GM18909 (cell line): Measurements from ENCODE around the gene MROH8.

Source experiments
- ATAC-seq: cut with Tn5 transposase; IDR thresholded peaks from one replicate; pipeline ENCODE4 v1.9.1; 2021; ENCODE audit warnings: mild to moderate bottlenecking; ENCODE audit not compliant: unreplicated experiment, poor library complexity

The MROH8 gene

GRCh38 chr20:37200926-37201826 lies 21.8 kb upstream of the MROH8 start:
- no peak for ATAC-seq

DNA sequence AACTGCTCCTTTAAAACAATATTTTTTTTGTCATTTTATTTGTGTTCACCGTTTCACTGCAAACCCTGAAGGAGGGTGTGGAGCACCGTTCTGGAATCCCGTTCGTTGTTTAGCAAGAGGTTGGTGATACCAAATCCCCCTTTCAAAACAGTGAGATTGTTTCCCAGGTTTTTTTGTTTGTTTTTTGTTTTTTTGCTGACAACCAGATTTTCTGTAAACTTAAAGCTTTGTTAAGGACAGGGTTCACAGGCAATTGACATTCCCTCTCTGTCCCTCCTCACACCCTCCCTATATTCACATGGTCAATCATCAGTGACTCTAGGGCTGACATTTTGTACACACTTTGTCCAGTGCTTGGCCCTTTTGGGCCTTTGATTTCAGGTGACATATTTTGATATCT lies 21.0 kb upstream of the MROH8 start:
- ATAC-seq: no peak

- no peak for ATAC-seq
These were observed 19.7 kb upstream of the MROH8 start for GRCh38 chr20:37198932-37199660.

DNA sequence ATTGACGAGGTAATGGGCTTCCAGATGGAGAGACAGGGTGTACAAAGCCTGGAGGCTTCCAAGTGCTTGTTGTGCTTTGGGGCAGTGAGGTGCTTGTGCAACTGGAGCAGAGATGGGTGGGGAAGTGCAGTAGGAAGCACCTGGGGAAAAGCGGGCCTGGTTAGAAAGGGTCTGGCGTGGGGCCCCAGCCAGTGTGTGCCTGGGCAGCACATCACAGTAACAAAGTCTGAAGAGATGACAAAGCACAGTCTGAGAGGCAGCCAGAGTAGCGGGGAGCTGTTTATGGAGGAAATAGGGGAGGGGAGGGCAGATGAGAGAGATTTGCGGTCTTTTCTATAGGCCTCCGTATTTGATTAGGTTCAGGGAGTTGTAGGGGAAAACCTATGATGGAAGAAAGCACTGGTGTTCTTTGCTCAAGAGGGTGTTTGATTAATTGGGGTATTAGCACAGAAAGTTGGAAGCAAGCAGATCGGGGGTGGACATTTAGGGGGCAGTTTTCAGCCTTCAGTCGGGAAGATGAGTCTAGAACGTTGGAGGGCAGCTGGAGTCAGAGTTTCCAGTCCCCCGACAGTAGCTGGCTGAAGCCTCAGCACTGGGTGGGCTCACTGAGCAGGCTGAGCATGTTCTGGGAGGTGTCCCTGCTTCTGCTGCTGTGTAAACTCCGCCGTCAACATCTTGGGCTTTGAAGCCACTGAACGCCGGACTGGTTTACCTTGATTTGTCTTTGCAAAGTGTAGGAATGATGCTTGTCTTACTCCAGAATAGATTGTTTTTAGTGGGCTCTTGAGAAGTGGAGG lies 15.5 kb upstream of the MROH8 start:
- ATAC-seq: no peak

GRCh38 chr20:37193821-37194220 lies 14.5 kb upstream of the MROH8 start:
- ATAC-seq: no peak

GRCh38 chr20:37193226-37193625 lies 13.9 kb upstream of the MROH8 start:
- ATAC-seq: no peak

DNA sequence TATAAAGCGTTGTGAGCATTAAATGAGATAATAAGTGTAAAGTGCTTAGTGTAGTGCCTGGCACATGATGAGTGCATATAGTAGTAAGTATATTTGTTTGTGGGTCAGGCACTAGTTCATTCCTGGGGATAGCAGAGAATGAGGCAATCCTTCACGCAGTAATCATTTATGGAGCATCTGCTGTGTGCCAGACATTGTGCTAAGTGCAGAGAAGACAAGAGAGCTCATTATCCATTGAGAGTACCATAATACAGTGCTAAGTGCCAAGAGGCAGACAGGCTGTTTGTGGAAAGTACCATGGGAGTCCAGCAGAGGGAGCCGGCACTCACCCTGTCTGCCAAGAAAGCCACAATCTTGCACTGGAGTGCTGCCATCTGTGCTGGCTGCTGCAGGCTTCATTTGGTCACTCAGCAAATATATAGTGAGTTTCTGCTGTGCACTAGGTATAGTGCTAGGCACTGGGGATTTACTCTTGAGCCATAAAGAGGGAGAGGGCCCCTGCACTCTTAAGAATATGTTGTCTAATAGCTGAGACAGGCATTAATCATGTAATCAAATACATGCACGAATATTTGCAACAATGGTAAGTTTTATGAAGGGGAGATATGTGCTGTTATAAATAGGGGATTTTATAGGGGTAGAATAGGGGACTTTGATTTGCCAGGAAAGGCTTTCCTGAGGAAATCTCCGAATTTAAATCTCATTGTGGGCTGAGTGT lies 12.9 kb upstream of the MROH8 start:
- ATAC-seq: peak; percentile 52

GRCh38 chr20:37190354-37191112 lies 11.2 kb upstream of the MROH8 start:
- no peak for ATAC-seq

- no peak for ATAC-seq
These were observed 10.2 kb upstream of the MROH8 start for GRCh38 chr20:37189416-37190016.

GRCh38 chr20:37188787-37189186 lies 9.4 kb upstream of the MROH8 start:
- ATAC-seq: no peak

- ATAC-seq: no peak
These were observed 6.3 kb upstream of the MROH8 start for GRCh38 chr20:37185686-37186085.

DNA sequence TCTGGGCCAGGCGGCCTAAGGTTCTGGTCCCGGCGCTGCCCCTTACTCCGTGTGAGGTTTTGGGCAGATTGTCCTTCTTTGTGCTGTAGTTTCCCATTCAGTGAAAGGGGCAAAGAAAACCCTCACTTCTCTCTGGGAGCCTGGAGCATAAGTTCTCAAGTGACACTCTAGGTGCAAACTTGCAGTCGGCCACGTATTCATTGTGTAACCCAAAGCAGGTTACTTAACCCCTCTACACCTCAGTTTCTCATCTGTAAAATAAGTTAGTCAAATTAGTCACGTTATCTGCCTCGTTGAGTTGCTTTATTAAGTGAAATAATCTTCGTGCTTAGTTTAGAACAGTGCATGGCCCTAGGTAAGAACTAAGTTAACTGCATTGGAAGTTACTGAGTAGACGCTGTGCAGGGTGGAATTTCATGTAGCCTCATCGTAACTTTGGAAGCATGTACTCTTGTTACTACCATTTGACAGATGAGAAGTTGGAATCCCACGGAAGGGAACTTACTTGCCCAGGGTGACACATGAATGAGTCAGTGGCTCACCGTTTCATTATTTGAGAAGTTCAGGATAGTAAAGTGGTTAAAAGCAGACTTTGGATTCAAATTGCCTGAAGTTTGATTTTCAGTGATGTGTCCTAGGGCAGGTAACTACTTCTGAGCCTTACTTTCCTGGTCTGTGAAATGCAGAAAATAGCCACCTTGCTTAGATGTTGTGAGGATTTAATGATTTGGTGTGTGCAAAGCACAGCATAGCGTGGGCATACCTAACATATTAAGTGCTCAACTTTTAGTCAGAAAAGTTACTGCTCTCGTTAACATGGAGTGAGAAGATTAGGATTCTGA lies 556 bp upstream of the MROH8 start:
- no peak for ATAC-seq

DNA sequence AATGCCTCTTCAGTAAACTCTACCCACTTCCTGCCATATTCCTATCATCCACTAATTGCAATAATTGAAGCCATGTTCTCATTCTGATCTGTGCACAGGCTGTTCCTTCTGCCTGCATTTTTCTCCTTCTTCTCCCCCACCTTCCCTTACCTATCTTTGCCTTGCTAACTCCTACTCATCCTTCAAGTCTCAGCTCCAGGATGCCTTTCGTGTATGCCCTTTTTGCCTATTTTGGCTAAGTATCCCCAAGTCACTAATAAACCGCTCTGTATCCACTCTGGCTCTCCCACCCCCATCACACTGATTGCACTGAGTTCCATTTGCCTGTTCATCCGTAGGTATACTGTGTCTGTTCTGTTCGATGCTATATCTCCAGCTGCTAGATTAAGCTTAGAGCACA lies 6.5 kb downstream of the MROH8 start:
- ATAC-seq: no peak

GRCh38 chr20:37166867-37167266 lies 12.5 kb downstream of the MROH8 start:
- no peak for ATAC-seq

GRCh38 chr20:37165031-37165430 lies 14.3 kb downstream of the MROH8 start:
- no peak for ATAC-seq

DNA sequence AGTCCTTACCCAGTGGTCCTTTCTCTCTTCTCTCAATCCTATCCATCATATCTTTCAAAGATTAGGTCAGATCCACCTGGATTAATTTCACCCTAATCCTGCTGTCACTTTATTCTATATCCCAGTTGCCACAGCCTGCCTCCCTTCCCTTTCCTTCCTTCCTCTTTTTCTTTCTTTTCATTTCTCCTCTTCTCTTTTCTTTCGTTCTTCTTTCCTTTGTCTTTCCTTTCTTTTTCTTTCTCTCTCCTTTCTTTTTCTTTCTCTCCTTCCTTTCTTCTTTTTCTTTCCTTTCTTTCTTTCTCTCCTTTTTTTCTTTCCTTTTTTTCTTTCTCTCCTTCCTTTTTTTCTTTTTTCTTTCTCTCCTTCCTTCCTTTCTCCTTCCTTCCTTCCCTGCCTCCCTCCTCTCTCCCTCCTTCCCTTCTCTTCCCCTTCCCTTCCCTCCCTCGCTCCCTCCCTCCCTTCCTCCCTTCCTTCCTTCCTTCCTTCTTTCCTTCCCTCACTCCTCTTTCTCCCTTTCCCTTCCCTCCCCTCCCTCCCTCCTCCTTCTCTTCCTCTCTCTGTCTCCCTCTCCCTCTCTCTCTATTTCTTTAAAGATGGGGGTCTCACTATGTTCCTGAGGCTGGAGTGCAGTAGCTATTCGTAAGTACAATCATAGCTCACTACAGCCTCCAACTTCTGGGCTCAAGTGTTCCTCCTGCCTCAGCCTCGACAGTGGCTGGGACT lies 15.4 kb downstream of the MROH8 start:
- no peak for ATAC-seq

GRCh38 chr20:37162646-37163045 lies 16.7 kb downstream of the MROH8 start:
- no peak for ATAC-seq
